Measurements from ENCODE around the gene PIP5KL1.

Gene PIP5KL1

DNA sequence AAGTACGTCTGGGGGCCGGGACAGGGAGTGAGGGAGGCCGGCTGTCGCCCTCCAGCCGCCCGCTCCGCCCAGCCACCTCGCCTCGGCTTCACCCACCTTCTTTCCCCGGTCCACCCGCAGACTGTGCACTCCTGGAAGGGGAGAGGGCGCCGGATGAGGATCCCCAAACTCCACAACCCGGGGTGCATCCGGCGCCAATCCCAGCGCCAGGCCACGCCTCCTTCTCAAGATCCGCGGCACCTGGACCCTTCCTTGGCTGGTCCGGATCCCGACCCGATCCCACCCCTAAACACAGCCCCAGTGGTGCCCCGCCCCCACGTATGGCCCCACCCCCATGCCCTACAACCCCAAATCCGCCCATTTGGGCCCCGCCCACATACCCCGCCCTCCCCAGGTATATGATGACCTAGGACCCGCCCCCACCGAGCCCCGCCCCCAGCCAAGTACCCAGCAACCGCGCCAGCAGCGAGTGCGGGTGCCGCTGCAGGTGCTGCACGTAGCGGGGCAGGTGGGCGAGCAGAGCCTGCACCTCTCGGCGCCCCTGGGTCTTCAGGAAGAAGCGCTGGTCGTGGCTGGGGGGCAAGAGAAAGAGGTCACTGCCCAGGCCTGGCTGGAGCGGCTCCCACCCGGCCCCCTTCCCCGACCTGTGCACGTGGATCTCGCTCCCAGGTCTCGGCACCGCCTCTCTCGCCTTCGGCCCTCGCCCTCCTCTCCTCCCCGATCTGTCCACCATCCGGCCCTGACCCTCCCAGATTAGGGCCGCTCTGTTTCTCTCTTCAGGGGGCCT is 3.2 kb downstream of the PIP5KL1 start:
- ChIA-PET CTCF (no interaction called here), POLR2A (no interaction called here)
- TF ChIP-seq CTBP1 (IDR thresholded peaks at IDR 0.05; ENCODE audit: borderline replicate concordance) (no peak), NFRKB (IDR thresholded peaks at IDR 0.05) (no peak)
- no peak for DNase-seq (ENCODE audit: extremely low spot score)

DNA sequence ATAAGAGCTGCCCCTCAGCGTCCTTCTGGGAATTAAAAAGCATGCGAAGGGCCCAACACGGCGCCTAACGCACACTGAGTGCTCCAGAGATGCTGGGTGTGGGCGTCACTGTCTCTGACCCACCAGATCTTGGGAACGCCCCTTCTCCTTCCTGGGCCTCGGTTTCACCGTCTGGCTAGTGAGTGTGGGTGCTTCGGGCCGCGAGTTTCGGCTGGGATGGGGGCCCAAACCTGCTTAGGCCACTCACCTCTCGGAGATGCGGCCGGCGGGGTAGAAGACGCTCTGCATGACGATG is 3.7 kb downstream of the PIP5KL1 start:
- ChIA-PET CTCF (no interaction called here), POLR2A (no interaction called here)
- no peak for DNase-seq (ENCODE audit: extremely low spot score)
- TF ChIP-seq HDGF (IDR thresholded peaks at IDR 0.05; ENCODE audit: borderline replicate concordance), result no peak
- TF ChIP-seq ZNF384 (IDR thresholded peaks at IDR 0.05), result no peak
- TF ChIP-seq ELF4 (IDR thresholded peaks at IDR 0.05), result no peak
- TF ChIP-seq FOXM1 (IDR thresholded peaks at IDR 0.05; ENCODE audit: borderline replicate concordance), result no peak
- no peak for TF ChIP-seq FOXA1 (IDR thresholded peaks at IDR 0.05)
- TF ChIP-seq, protein P1, sequence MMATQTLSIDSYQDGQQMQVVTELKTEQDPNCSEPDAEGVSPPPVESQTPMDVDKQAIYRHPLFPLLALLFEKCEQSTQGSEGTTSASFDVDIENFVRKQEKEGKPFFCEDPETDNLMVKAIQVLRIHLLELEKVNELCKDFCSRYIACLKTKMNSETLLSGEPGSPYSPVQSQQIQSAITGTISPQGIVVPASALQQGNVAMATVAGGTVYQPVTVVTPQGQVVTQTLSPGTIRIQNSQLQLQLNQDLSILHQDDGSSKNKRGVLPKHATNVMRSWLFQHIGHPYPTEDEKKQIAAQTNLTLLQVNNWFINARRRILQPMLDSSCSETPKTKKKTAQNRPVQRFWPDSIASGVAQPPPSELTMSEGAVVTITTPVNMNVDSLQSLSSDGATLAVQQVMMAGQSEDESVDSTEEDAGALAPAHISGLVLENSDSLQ (IDR thresholded peaks at IDR 0.05), result no peak
- no peak for TF ChIP-seq TARDBP (IDR thresholded peaks at IDR 0.05)
- no peak for TF ChIP-seq BHLHE40 (IDR thresholded peaks at IDR 0.05; ENCODE audit: borderline replicate concordance)
- TF ChIP-seq NFRKB (IDR thresholded peaks at IDR 0.05), result no peak
- no peak for TF ChIP-seq SUZ12 (IDR thresholded peaks at IDR 0.05)
- TF ChIP-seq CTBP1 (IDR thresholded peaks at IDR 0.05; ENCODE audit: borderline replicate concordance), result no peak
- no peak for TF ChIP-seq ARNT (IDR thresholded peaks at IDR 0.05)
- no peak for TF ChIP-seq SP1 (IDR thresholded peaks at IDR 0.05)
- no peak for TF ChIP-seq LEF1 (IDR thresholded peaks at IDR 0.05; ENCODE audit: borderline replicate concordance)
- TF ChIP-seq FOXK2 (IDR thresholded peaks at IDR 0.05), result no peak

DNA sequence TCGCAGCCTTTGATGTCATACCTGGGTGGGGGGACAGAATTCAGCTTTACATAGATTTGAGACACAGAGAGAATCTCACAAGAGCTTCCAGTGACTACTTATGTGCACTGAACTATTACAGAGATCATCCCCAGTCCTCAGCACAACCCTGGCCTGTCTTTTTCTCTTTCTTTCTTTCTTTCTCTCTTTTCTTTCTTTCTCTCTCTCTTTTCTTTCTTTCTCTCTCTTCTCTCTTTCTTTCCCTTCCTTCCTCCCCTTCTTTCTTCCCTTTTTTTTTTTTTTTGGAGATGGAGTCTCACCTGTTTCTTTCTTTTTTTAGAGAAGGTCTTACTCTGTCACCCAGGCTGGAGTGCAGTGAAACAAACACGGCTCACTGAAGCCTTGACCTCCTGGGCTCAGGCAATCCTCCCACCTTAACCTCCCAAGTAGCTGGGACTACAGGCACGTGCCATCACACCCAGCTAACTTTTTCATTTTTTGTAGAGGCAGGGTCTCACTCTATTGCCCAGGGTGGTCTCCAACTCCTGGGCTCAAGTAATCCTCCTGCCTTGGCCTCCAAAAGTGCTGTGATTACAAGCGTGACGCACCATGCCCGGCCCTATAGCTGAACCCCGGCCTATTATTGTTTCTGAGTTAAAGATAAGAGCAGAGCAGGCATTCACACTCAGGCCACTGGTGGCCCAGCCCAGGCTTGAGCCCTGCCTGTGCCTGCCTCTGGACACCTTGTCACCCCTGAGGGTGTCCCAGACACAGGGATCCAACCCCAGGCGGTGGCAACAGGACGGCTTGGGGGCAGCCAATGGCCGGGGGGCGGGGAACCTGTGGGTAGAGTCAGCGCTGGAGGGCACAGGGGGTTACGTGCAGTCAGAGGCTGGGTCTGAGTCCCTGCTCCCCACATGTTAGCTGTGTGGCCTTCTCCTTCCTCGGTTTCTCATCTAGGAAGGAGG is 4.3 kb downstream of the PIP5KL1 start:
- ChIA-PET CTCF (no interaction called here), POLR2A (interaction anchor here (1.8 kb wide), 1 partner anchor 56 kb away, joined by 5 read pairs; no protein-coding TSS in a partner anchor)
- no peak for DNase-seq (ENCODE audit: extremely low spot score)
- TF ChIP-seq NFRKB (IDR thresholded peaks at IDR 0.05) (no peak), FOXK2 (IDR thresholded peaks at IDR 0.05) (no peak), BHLHE40 (IDR thresholded peaks at IDR 0.05; ENCODE audit: borderline replicate concordance) (no peak), CTBP1 (IDR thresholded peaks at IDR 0.05; ENCODE audit: borderline replicate concordance) (no peak), ARNT (IDR thresholded peaks at IDR 0.05) (no peak)

DNA sequence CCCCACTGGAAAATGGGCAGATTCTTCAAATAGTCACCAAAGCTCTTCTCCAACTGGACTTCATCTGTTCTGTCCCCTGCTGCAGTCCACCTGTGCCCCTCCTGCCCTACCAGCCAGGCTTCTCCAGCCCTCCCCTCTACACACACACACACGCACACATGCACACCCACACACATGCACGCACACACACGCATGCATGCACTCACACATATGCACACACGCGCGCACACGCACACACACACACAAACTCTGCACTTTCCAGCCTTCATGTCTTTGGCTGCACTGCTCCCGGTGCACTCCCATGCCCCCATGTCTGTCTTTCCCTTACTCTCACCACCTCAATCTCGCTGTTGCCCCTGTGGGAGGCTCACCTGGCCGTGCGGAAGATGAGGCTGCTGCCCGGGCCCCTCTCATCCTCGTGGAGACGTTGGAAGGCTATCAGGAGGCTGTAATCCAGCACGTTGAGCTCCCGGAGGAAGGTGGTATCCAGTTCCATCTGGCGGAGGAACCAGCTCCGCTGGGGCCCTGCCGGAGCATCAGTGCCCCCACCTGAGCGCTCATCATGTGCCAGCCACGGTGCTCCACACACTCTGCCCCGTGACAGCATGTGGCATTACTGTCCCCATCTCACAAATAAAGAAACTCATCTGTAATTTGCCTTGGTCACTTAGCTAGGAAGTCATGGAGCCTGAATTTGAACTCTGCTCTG is 5.7 kb downstream of the PIP5KL1 start:
- CTCF ChIA-PET, result interaction anchor here (0.6 kb wide), 1 partner anchor 192 kb away, joined by 3 read pairs; no protein-coding TSS in a partner anchor
- DNase-seq (ENCODE audit: extremely low spot score), result no peak
- POLR2A ChIA-PET, result interaction anchor here (1.8 kb wide), 1 partner anchor 55 kb away, joined by 5 read pairs; no protein-coding TSS in a partner anchor
- TF ChIP-seq SUZ12 (IDR thresholded peaks at IDR 0.05), result no peak
- no peak for TF ChIP-seq LEF1 (IDR thresholded peaks at IDR 0.05; ENCODE audit: borderline replicate concordance)
- TF ChIP-seq HDGF (IDR thresholded peaks at IDR 0.05; ENCODE audit: borderline replicate concordance), result no peak
- no peak for TF ChIP-seq L3MBTL2 (conservative IDR thresholded peaks at IDR 0.05)
- no peak for TF ChIP-seq SP1 (IDR thresholded peaks at IDR 0.05)
- no peak for TF ChIP-seq BHLHE40 (IDR thresholded peaks at IDR 0.05; ENCODE audit: borderline replicate concordance)
- no peak for TF ChIP-seq ZNF384 (IDR thresholded peaks at IDR 0.05)
- TF ChIP-seq FOXK2 (IDR thresholded peaks at IDR 0.05), result no peak
- TF ChIP-seq CTBP1 (IDR thresholded peaks at IDR 0.05; ENCODE audit: borderline replicate concordance), result no peak
- TF ChIP-seq ELF4 (IDR thresholded peaks at IDR 0.05), result no peak
- TF ChIP-seq FOXA1 (IDR thresholded peaks at IDR 0.05), result no peak
- no peak for TF ChIP-seq FOXM1 (IDR thresholded peaks at IDR 0.05; ENCODE audit: borderline replicate concordance)

DNA sequence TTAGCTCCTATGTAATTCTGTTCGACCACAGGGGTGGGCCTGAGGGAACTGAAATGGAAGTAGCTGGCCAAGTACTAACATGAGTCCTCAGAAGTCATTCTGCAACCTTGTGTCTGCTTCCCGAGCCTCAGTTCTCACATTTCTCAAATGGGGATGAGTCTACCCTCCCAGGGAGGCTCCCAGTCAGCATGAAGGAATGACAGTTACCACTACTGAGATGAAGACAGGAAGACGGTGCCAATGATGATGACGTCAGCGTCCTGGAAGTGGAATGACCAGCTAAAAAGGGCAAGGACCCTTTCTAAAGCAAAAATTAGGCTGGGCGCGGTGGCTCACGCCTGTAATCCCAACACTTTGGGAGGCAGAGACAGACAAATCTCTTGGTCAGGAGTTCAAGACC is 6.8 kb downstream of the PIP5KL1 start:
- no peak for DNase-seq (ENCODE audit: extremely low spot score)
- TF ChIP-seq FOXA1 (IDR thresholded peaks at IDR 0.05), result no peak
- no peak for TF ChIP-seq ELF4 (IDR thresholded peaks at IDR 0.05)
- TF ChIP-seq ARNT (IDR thresholded peaks at IDR 0.05), result no peak
- TF ChIP-seq CTBP1 (IDR thresholded peaks at IDR 0.05; ENCODE audit: borderline replicate concordance), result no peak
- TF ChIP-seq L3MBTL2 (conservative IDR thresholded peaks at IDR 0.05), result no peak
- no peak for TF ChIP-seq NFRKB (IDR thresholded peaks at IDR 0.05)
- TF ChIP-seq FOXK2 (IDR thresholded peaks at IDR 0.05), result no peak
- no peak for TF ChIP-seq TARDBP (IDR thresholded peaks at IDR 0.05)
- TF ChIP-seq FOXM1 (IDR thresholded peaks at IDR 0.05; ENCODE audit: borderline replicate concordance), result no peak
- TF ChIP-seq ZNF384 (IDR thresholded peaks at IDR 0.05), result no peak
- ChIA-PET POLR2A (no interaction called here), CTCF (no interaction called here)

DNA sequence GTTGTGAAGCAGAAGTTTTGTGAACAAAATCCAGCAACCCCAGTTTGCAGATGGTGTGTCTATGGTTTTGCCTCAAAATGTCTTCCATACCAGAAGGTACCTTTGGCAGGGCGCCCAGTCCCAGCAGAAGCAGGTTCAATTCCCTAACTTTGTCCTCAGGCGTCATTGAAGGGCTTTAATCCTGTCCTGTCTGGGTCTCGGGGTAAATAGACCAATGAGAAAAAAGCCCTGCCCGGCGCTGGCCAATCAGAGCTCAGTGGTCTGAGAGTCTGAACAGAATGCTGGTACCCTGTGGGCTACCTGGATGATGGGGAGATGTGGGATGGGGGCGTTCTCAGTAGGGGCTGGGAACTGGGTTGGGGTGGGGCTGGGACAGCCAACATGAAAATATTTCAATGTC is 7.5 kb downstream of the PIP5KL1 start:
- TF ChIP-seq HDGF (IDR thresholded peaks at IDR 0.05; ENCODE audit: borderline replicate concordance) (no peak), FOXM1 (IDR thresholded peaks at IDR 0.05; ENCODE audit: borderline replicate concordance) (no peak), L3MBTL2 (conservative IDR thresholded peaks at IDR 0.05) (no peak), FOXK2 (IDR thresholded peaks at IDR 0.05) (no peak), FOXA1 (IDR thresholded peaks at IDR 0.05) (no peak)
- DNase-seq (ENCODE audit: extremely low spot score), result no peak
- POLR2A ChIA-PET, result no interaction called here
- CTCF ChIA-PET, result no interaction called here
